HepG2 (cell line): ENCODE data around the gene BACE1-AS. TPM values are rescaled to one million over a fixed set of nuclear protein-coding genes. Genes with fewer than 3 reads are reported as not detected.

ENCODE experiments used
- DNMT3B ChIP-seq: conservative IDR thresholded peaks from 2 replicates; pipeline ENCODE4 v1.6.1; 2016; ENCODE audit warnings: missing biosample characterization, control low read depth
- FOXA3 ChIP-seq: IDR thresholded peaks from 2 replicates; pipeline ENCODE4 v1.6.1; 2016; ENCODE audit warnings: missing genetic modification reagents, missing compliant biosample characterization
- JUNB ChIP-seq: sonication (generic); formaldehyde crosslinking; IDR thresholded peaks from 2 replicates; pipeline ENCODE4 v1.8.0; 2022; ENCODE audit warnings: missing genetic modification reagents, mild to moderate bottlenecking, borderline replicate concordance
- KAT8 ChIP-seq: IDR thresholded peaks from 2 replicates; pipeline ENCODE4 v1.6.1; 2016; ENCODE audit warnings: missing genetic modification reagents, missing compliant biosample characterization
- NFATC3 ChIP-seq: sonication (generic); formaldehyde crosslinking; IDR thresholded peaks from 2 replicates; pipeline ENCODE4 v1.5.1; 2020; ENCODE audit warnings: mild to moderate bottlenecking, missing genetic modification reagents
- NFE2L2 ChIP-seq: fragments of 150-350 bp; IDR thresholded peaks from 2 replicates; pipeline ENCODE4 v1.6.1; 2014; ENCODE audit warnings: low read length
- RORA ChIP-seq: sonication (generic); formaldehyde crosslinking; IDR thresholded peaks from 2 replicates; pipeline ENCODE4 v1.5.0; 2020; ENCODE audit warnings: mild to moderate bottlenecking, missing genetic modification reagents, moderate library complexity
- SMAD3 ChIP-seq: sonication (generic); formaldehyde crosslinking; IDR thresholded peaks from 2 replicates; pipeline ENCODE4 v1.4.0; 2020; ENCODE audit warnings: missing genetic modification reagents
- YEATS4 ChIP-seq: sonication (generic); formaldehyde crosslinking; IDR thresholded peaks from 2 replicates; pipeline ENCODE4 v1.4.0; 2020; ENCODE audit warnings: missing genetic modification reagents, borderline replicate concordance
- ZNF382 ChIP-seq: sonication (generic); formaldehyde crosslinking; IDR thresholded peaks from 2 replicates; pipeline ENCODE4 v1.5.0; 2020; ENCODE audit warnings: missing genetic modification reagents, mild to moderate bottlenecking, borderline replicate concordance
- ZNF652 ChIP-seq: IDR thresholded peaks from 2 replicates; pipeline ENCODE4 v1.6.1; 2016; ENCODE audit warnings: low read depth, borderline replicate concordance
- ZNF792 ChIP-seq: IDR thresholded peaks from 2 replicates; pipeline ENCODE4 v1.6.1; 2016
- polyA plus RNA-seq, 8 experiments: library from polyadenylated mRNA; depleted of rRNA in 3 of 8; stranded (reverse) in 7 of 8; unstranded in 1 of 8; fragments of >200 nt; fragmentation: Illumina TruSeq in 4 of 8; extraction: Trizol in 4 of 8; gene quantifications; 2 replicates each; pipeline versions ENCODE4 v1.2.1 to v1.2.3, GENCODE V29; 2011 to 2016; ENCODE audit warnings: low read depth in 4 of 8, missing spikeins in 1 of 8, mixed read lengths in 1 of 8; ENCODE audit not compliant: insufficient read depth in 1 of 8
- total RNA-seq, 5 experiments: library from RNA; depleted of rRNA; stranded (reverse); fragments of >200 nt; fragmentation: Illumina TruSeq; extraction: Trizol; gene quantifications; 2 replicates each; pipeline ENCODE4 v1.2.3, GENCODE V29; 2016; ENCODE audit warnings: low read depth in 1 of 5
- TF ChIP-seq, protein P1 (sequence below): IDR thresholded peaks from 2 replicates; pipeline ENCODE4 v1.6.1; 2016; ENCODE audit warnings: control low read depth
- TF ChIP-seq, protein P2 (sequence below), 2 experiments: sonication (generic) in 1 of 2; formaldehyde crosslinking in 1 of 2; IDR thresholded peaks; 2 replicates each; pipeline versions ENCODE4 v1.4.0 to v1.6.1; 2016 to 2020; ENCODE audit warnings: borderline replicate concordance in 1 of 2, low read depth in 1 of 2, mild to moderate bottlenecking in 1 of 2, missing genetic modification reagents in 1 of 2
- TF ChIP-seq, protein P3 (sequence below): sonication (generic); formaldehyde crosslinking; IDR thresholded peaks from 2 replicates; pipeline ENCODE4 v1.4.0; 2020; ENCODE audit warnings: missing genetic modification reagents, low read depth, mild to moderate bottlenecking, borderline replicate concordance
- TF ChIP-seq, protein P4 (sequence below): sonication (generic); formaldehyde crosslinking; IDR thresholded peaks from 2 replicates; pipeline ENCODE4 v1.5.1; 2020; ENCODE audit warnings: mild to moderate bottlenecking, missing genetic modification reagents, borderline replicate concordance

Gene BACE1-AS
- total and polyA plus RNA-seq, 2 of the 13 experiments (the other 11 are each of a cell fraction or from before 2014, with no cell fraction given) = 2.0 to 3.9 TPM

DNA sequence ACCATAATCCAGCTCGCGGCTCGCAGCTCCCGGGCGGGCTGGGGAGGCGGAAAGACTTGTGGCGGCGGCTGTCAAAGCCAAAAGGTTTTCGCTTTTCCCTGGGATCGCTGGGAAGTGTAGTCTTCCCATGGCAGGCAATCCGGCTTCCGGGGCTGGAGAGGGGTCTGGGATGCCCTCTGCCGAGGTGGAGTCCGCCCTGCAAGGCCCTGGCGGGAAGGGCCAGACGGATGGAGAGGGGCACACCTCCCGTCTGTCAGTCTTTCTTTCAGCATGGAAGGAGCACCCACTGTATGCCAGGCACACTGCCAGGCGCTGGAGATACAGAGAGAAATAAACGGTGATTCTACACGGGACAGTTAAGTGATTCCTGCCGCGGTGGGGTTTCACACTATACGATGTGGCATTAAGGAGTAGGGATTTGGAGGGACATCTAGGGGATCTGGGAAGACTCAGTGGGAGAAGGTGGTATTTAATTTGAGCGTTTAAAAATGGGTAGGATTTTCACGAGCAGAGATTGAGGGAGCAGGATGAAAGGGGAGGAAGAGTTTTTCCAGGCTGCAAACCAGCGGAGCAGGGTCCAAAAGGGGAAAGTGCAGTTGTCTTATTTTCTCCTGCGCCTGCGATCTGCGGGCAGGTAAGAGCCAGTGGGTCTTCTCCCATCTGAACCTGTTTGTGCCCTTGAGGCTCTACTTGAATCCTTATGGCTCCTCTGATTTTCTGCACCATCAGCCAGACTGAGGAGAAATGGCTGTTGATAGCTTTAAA is 25.2 kb downstream of the BACE1-AS start, which contains the start of gene BACE1 (continued):
- TF ChIP-seq, protein P1, sequence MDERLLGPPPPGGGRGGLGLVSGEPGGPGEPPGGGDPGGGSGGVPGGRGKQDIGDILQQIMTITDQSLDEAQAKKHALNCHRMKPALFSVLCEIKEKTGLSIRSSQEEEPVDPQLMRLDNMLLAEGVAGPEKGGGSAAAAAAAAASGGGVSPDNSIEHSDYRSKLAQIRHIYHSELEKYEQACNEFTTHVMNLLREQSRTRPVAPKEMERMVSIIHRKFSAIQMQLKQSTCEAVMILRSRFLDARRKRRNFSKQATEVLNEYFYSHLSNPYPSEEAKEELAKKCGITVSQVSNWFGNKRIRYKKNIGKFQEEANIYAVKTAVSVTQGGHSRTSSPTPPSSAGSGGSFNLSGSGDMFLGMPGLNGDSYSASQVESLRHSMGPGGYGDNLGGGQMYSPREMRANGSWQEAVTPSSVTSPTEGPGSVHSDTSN (CRISPR knock-in tag) = no peak
- TF ChIP-seq, protein P2, sequence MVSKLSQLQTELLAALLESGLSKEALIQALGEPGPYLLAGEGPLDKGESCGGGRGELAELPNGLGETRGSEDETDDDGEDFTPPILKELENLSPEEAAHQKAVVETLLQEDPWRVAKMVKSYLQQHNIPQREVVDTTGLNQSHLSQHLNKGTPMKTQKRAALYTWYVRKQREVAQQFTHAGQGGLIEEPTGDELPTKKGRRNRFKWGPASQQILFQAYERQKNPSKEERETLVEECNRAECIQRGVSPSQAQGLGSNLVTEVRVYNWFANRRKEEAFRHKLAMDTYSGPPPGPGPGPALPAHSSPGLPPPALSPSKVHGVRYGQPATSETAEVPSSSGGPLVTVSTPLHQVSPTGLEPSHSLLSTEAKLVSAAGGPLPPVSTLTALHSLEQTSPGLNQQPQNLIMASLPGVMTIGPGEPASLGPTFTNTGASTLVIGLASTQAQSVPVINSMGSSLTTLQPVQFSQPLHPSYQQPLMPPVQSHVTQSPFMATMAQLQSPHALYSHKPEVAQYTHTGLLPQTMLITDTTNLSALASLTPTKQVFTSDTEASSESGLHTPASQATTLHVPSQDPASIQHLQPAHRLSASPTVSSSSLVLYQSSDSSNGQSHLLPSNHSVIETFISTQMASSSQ (IDR thresholded peaks at IDR 0.05; ENCODE audit: low read depth) = no peak
- TF ChIP-seq, protein P2 (CRISPR knock-in tag; IDR thresholded peaks at IDR 0.05; ENCODE audit: borderline replicate concordance) = peak; percentile 23; the same call in 1 of the 2 replicates
- TF ChIP-seq ZNF652 = 0 out of 2 replicates have a peak, but pooled peaks have one; percentile 37
- no peak for TF ChIP-seq RORA (CRISPR knock-in tag)
- no peak for TF ChIP-seq DNMT3B (CRISPR knock-in tag)
- no peak for TF ChIP-seq JUNB (CRISPR knock-in tag)
- 0 out of 2 replicates have a peak, but pooled peaks have one; percentile 50 for TF ChIP-seq ZNF792 (CRISPR knock-in tag)
- TF ChIP-seq KAT8 (CRISPR knock-in tag) = peak; percentile 65
- peak; percentile 49; the same call in 1 of the 2 replicates for TF ChIP-seq SMAD3 (CRISPR knock-in tag)
- TF ChIP-seq ZNF382 (CRISPR knock-in tag) = no peak
- TF ChIP-seq NFATC3 (CRISPR knock-in tag) = 0 out of 2 replicates have a peak, but pooled peaks have one; percentile 60
- TF ChIP-seq, protein P3, sequence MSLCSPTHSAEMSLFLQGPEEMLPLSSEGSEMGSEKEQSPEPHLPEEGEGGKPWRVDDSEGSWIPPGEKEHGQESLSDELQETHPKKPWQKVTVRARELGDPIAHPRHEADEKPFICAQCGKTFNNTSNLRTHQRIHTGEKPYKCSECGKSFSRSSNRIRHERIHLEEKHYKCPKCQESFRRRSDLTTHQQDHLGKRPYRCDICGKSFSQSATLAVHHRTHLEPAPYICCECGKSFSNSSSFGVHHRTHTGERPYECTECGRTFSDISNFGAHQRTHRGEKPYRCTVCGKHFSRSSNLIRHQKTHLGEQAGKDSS (CRISPR knock-in tag) = 0 out of 2 replicates have a peak, but pooled peaks have one; percentile 24
- no peak for TF ChIP-seq NFE2L2
- TF ChIP-seq YEATS4 (CRISPR knock-in tag) = peak; percentile 60; the same call in 1 of the 2 replicates
- TF ChIP-seq FOXA3 = peak; percentile 35
- TF ChIP-seq, protein P4, sequence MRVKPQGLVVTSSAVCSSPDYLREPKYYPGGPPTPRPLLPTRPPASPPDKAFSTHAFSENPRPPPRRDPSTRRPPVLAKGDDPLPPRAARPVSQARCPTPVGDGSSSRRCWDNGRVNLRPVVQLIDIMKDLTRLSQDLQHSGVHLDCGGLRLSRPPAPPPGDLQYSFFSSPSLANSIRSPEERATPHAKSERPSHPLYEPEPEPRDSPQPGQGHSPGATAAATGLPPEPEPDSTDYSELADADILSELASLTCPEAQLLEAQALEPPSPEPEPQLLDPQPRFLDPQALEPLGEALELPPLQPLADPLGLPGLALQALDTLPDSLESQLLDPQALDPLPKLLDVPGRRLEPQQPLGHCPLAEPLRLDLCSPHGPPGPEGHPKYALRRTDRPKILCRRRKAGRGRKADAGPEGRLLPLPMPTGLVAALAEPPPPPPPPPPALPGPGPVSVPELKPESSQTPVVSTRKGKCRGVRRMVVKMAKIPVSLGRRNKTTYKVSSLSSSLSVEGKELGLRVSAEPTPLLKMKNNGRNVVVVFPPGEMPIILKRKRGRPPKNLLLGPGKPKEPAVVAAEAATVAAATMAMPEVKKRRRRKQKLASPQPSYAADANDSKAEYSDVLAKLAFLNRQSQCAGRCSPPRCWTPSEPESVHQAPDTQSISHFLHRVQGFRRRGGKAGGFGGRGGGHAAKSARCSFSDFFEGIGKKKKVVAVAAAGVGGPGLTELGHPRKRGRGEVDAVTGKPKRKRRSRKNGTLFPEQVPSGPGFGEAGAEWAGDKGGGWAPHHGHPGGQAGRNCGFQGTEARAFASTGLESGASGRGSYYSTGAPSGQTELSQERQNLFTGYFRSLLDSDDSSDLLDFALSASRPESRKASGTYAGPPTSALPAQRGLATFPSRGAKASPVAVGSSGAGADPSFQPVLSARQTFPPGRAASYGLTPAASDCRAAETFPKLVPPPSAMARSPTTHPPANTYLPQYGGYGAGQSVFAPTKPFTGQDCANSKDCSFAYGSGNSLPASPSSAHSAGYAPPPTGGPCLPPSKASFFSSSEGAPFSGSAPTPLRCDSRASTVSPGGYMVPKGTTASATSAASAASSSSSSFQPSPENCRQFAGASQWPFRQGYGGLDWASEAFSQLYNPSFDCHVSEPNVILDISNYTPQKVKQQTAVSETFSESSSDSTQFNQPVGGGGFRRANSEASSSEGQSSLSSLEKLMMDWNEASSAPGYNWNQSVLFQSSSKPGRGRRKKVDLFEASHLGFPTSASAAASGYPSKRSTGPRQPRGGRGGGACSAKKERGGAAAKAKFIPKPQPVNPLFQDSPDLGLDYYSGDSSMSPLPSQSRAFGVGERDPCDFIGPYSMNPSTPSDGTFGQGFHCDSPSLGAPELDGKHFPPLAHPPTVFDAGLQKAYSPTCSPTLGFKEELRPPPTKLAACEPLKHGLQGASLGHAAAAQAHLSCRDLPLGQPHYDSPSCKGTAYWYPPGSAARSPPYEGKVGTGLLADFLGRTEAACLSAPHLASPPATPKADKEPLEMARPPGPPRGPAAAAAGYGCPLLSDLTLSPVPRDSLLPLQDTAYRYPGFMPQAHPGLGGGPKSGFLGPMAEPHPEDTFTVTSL (CRISPR knock-in tag) = peak; percentile 40; the same call in 1 of the 2 replicates
